Tibial nerve (tissue), 4 donors: ENCODE results near the gene RAPGEF2.

Source experiments
- EP300 ChIP-seq, 2 donors: sonication (generic); formaldehyde crosslinking; IDR thresholded peaks; one replicate each; pipeline ENCODE4 v1.6.1; 2017; ENCODE audit warnings: antibody characterized with exemption in 2 of 2, mild to moderate bottlenecking in 1 of 2
- POLR2A ChIP-seq, 2 donors: fragments of 450-650 bp; IDR thresholded peaks; one replicate each; pipeline ENCODE4 v1.6.1; 2017; ENCODE audit warnings: antibody characterized with exemption in 2 of 2, mild to moderate bottlenecking in 2 of 2, moderate library complexity in 2 of 2
- TF ChIP-seq, protein P1 (sequence below), 5 experiments: fragments of 200-600 bp in 3 of 5; fragments of 450-650 bp in 2 of 5; sonication (generic) in 3 of 5; IDR thresholded peaks; one replicate each; pipeline ENCODE4 v1.5.1; 2016 to 2019; ENCODE audit warnings: antibody characterized with exemption in 5 of 5, mild to moderate bottlenecking in 3 of 5, moderate library complexity in 2 of 5

DNA sequence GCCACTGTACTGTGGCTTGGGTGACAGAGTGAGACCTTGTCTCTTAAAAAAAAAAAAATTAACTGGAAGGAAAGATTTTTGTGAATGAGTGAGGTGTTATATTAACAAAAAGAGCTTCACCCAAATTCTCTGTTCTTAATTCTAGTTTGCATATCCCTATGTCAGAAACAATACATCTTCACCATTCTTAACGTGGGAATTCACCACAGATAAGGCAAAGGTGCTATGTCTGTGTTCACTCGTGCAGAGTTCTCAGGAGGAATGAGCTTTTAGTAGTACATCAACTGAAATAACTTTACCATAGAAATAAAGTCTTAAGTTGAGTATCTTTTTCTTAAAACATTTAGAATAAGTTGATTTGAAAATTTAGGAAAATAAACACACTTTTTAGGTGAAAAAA lies 135.1 kb downstream of the RAPGEF2 start:
- TF ChIP-seq, protein P1, sequence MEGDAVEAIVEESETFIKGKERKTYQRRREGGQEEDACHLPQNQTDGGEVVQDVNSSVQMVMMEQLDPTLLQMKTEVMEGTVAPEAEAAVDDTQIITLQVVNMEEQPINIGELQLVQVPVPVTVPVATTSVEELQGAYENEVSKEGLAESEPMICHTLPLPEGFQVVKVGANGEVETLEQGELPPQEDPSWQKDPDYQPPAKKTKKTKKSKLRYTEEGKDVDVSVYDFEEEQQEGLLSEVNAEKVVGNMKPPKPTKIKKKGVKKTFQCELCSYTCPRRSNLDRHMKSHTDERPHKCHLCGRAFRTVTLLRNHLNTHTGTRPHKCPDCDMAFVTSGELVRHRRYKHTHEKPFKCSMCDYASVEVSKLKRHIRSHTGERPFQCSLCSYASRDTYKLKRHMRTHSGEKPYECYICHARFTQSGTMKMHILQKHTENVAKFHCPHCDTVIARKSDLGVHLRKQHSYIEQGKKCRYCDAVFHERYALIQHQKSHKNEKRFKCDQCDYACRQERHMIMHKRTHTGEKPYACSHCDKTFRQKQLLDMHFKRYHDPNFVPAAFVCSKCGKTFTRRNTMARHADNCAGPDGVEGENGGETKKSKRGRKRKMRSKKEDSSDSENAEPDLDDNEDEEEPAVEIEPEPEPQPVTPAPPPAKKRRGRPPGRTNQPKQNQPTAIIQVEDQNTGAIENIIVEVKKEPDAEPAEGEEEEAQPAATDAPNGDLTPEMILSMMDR (IDR thresholded peaks at IDR 0.05): no peak
- TF ChIP-seq POLR2A (IDR thresholded peaks at IDR 0.05) (no peak), EP300 (IDR thresholded peaks at IDR 0.05) (no peak)
